Upper lobe of left lung (tissue), 6 donors: ENCODE measurements around the gene CACNB2. TPM values are rescaled to one million over a fixed set of nuclear protein-coding genes. Genes with fewer than 3 reads are reported as not detected.

Experiments used
- ATAC-seq, 2 donors: fragments of 200-7000 bp; cut with Tn5 transposase; one replicate each; pipeline ENCODE4 v1.9.1; 2022; ENCODE audit warnings: mild to moderate bottlenecking in 2 of 2, moderate library complexity in 2 of 2; ENCODE audit not compliant: low FRiP score in 2 of 2
- DNase-seq, 2 donors: peaks; one replicate each; pipeline ENCODE4 v3.0.0-alpha.2; 2019 to 2020
- H3K27ac ChIP-seq, 4 donors: fragments of 200-600 bp; sonication (generic); one replicate each; pipeline ENCODE4 v1.5.1; 2016 to 2019
- H3K27me3 ChIP-seq, 4 donors: fragments of 200-600 bp; sonication (generic); one replicate each; pipeline ENCODE4 v1.5.1; 2017 to 2019
- H3K36me3 ChIP-seq, 4 donors: fragments of 200-600 bp; sonication (generic); one replicate each; pipeline ENCODE4 v1.5.1; 2016 to 2019
- H3K4me1 ChIP-seq, 4 donors: fragments of 200-600 bp; sonication (generic); one replicate each; pipeline ENCODE4 v1.5.1; 2018 to 2019
- H3K4me3 ChIP-seq, 4 donors: fragments of 200-600 bp; sonication (generic); one replicate each; pipeline ENCODE4 v1.5.1; 2017 to 2019; ENCODE audit warnings: mild to moderate bottlenecking in 2 of 4, moderate library complexity in 1 of 4
- H3K9me3 ChIP-seq, 4 donors: fragments of 200-600 bp; sonication (generic); one replicate each; pipeline ENCODE4 v1.5.1; 2018 to 2019
- EP300 ChIP-seq, 4 donors: sonication (generic); formaldehyde crosslinking; IDR thresholded peaks; one replicate each; pipeline ENCODE4 v1.5.1; 2017; ENCODE audit warnings: antibody characterized with exemption in 4 of 4, control low read depth in 2 of 4
- POLR2A ChIP-seq, 4 donors: fragments of 450-650 bp; IDR thresholded peaks; one replicate each; pipeline ENCODE4 v1.5.1; 2016 to 2017; ENCODE audit warnings: antibody characterized with exemption in 4 of 4, mild to moderate bottlenecking in 2 of 4
- POLR2AphosphoS5 ChIP-seq, 2 donors: sonication (generic); formaldehyde crosslinking; IDR thresholded peaks; one replicate each; pipeline ENCODE4 v1.5.1; 2017; ENCODE audit warnings: antibody characterized with exemption in 2 of 2
- WGBS, 2 donors: methylation state at CpG; one replicate each; pipeline ENCODE4 v1.1.5; 2017 to 2018; 5-methylcytosine and 5-hydroxymethylcytosine counted together
- total RNA-seq, 6 donors: library from RNA; depleted of rRNA in 4 of 6; stranded (reverse); fragments of >200 nt in 4 of 6; gene quantifications; one replicate each; pipeline versions ENCODE4 v1.1.0 to v1.2.1, GENCODE V29; 2016 to 2021
- TF ChIP-seq, protein P1 (sequence below), 6 experiments: fragments of 450-650 bp in 4 of 6; fragments of 200-600 bp in 2 of 6; sonication (generic) in 2 of 6; IDR thresholded peaks; one replicate each; pipeline ENCODE4 v1.5.1; 2016 to 2019; ENCODE audit warnings: antibody characterized with exemption in 6 of 6
- donor health status: DM: no; HTN: no; CAD: no; lungs with moderate emphysema.
- donor health status: DM: no; HTN: yes; CAD: no; lungs with severe emphysema.

Gene CACNB2
- total RNA-seq, 6 donors from 2014 or later, result 1.4 to 6.3 (median 2.9) TPM

- WGBS, 2 donors, result 78 to 79% methylated on average over 6 of the region's 6 CpGs
Observed at GRCh38 chr10:18313626-18314025, 173.4 kb downstream of the CACNB2 start.

GRCh38 chr10:18319628-18320027 is 179.4 kb downstream of the CACNB2 start:
- H3K27me3 ChIP-seq, result no peaks in the 10 kb centered on the region
- H3K9me3 ChIP-seq, result no peaks in the 10 kb centered on the region
- DNase-seq (no peak), ATAC-seq (peak in 1 of 2 donors; percentile 19)
- 82 to 90% methylated on average over 3 of the region's 3 CpGs for WGBS, 2 donors
- no peaks in the 10 kb centered on the region for H3K36me3 ChIP-seq
- H3K27ac ChIP-seq, result no peak overlapping the region
- no peaks in the 10 kb centered on the region for H3K4me1 ChIP-seq
- no peak overlapping the region for H3K4me3 ChIP-seq
- TF ChIP-seq POLR2AphosphoS5 (IDR thresholded peaks at IDR 0.05) (no peak), EP300 (IDR thresholded peaks at IDR 0.05) (no peak), POLR2A (IDR thresholded peaks at IDR 0.05) (no peak)
- TF ChIP-seq, protein P1, sequence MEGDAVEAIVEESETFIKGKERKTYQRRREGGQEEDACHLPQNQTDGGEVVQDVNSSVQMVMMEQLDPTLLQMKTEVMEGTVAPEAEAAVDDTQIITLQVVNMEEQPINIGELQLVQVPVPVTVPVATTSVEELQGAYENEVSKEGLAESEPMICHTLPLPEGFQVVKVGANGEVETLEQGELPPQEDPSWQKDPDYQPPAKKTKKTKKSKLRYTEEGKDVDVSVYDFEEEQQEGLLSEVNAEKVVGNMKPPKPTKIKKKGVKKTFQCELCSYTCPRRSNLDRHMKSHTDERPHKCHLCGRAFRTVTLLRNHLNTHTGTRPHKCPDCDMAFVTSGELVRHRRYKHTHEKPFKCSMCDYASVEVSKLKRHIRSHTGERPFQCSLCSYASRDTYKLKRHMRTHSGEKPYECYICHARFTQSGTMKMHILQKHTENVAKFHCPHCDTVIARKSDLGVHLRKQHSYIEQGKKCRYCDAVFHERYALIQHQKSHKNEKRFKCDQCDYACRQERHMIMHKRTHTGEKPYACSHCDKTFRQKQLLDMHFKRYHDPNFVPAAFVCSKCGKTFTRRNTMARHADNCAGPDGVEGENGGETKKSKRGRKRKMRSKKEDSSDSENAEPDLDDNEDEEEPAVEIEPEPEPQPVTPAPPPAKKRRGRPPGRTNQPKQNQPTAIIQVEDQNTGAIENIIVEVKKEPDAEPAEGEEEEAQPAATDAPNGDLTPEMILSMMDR (IDR thresholded peaks at IDR 0.05), result no peak

More at GRCh38 chr10:18313626-18314025, 173.4 kb downstream of the CACNB2 start:
- TF ChIP-seq, protein P1 (IDR thresholded peaks at IDR 0.05), result no peak
- no peak for TF ChIP-seq EP300 (IDR thresholded peaks at IDR 0.05)
- no peak for TF ChIP-seq POLR2AphosphoS5 (IDR thresholded peaks at IDR 0.05)
- no peak for TF ChIP-seq POLR2A (IDR thresholded peaks at IDR 0.05)
- Histone ChIP-seq H3K9me3 (no peaks in the 10 kb centered on the region), H3K27ac (peak overlapping the region in 1 of 4 donors; percentile 14), H3K4me3 (no peak overlapping the region), H3K4me1 (no peaks in the 10 kb centered on the region), H3K36me3 (no peaks in the 10 kb centered on the region), H3K27me3 (no peaks in the 10 kb centered on the region)
- ATAC-seq (no peak), DNase-seq (no peak)

GRCh38 chr10:18321371-18321770 is 181.1 kb downstream of the CACNB2 start:
- Histone ChIP-seq H3K9me3 (no peaks in the 10 kb centered on the region), H3K27ac (no peak overlapping the region), H3K36me3 (no peaks in the 10 kb centered on the region), H3K4me1 (no peaks in the 10 kb centered on the region), H3K4me3 (no peak overlapping the region), H3K27me3 (no peaks in the 10 kb centered on the region)
- WGBS, 2 donors, result 84 to 90% methylated on average over 1 of the region's 1 CpG
- ATAC-seq (no peak), DNase-seq (no peak)
- TF ChIP-seq POLR2A (IDR thresholded peaks at IDR 0.05) (no peak), EP300 (IDR thresholded peaks at IDR 0.05) (no peak), POLR2AphosphoS5 (IDR thresholded peaks at IDR 0.05) (no peak)
- TF ChIP-seq, protein P1 (IDR thresholded peaks at IDR 0.05), result no peak

DNA sequence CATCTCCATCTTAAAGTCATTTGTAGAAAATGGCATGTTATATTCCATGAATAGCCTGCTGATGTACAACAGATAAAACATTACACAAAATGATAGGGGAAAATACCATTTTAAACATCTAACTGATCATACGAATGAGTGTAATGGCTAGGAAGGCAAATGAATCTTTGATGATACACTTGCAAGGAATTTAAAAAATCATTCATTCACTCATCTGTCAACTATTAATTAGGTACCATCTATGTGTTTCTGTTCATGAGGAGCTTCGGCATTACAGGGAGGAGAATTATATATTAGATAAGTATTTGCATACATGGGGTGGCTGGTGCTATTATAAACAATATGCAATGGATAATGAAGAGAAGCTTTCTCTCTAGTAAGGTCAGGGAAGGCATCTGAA is 183.7 kb downstream of the CACNB2 start:
- Histone ChIP-seq H3K36me3 (no peaks in the 10 kb centered on the region), H3K27me3 (no peaks in the 10 kb centered on the region), H3K4me3 (no peak overlapping the region), H3K9me3 (no peaks in the 10 kb centered on the region), H3K27ac (no peak overlapping the region), H3K4me1 (no peaks in the 10 kb centered on the region)
- TF ChIP-seq POLR2AphosphoS5 (IDR thresholded peaks at IDR 0.05) (no peak), POLR2A (IDR thresholded peaks at IDR 0.05) (no peak)
- ATAC-seq, result no peak
- no peak for DNase-seq
- WGBS, 2 donors, result 88 to 93% methylated on average over 2 of the region's 2 CpGs

DNA sequence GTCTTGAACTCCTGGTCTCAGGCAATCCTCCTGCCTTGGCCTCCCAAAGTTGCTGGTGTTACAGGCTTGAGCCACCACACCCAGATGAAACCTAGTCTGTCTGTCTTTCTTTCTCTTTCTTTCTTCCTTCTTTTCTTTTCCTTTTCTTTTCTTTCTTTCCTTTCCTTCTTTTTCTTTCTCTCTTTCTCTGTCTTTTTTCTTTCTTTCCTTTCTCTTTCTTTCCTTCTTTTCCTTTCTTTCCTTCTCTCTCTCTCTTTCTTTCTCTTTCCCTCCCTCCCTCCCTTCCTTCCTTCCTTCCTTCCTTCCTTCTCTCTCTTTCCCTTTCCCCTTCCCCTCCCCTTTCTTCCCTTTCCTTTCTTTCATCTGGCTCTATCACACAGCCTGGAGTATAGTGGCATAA is 185.2 kb downstream of the CACNB2 start:
- ATAC-seq (no peak), DNase-seq (no peak)
- Histone ChIP-seq H3K9me3 (no peaks in the 10 kb centered on the region), H3K36me3 (no peaks in the 10 kb centered on the region), H3K27me3 (no peaks in the 10 kb centered on the region), H3K27ac (no peak overlapping the region), H3K4me1 (no peaks in the 10 kb centered on the region), H3K4me3 (no peak overlapping the region)
- TF ChIP-seq EP300 (IDR thresholded peaks at IDR 0.05) (no peak), POLR2A (IDR thresholded peaks at IDR 0.05) (no peak), POLR2AphosphoS5 (IDR thresholded peaks at IDR 0.05) (no peak)
- TF ChIP-seq, protein P1 (IDR thresholded peaks at IDR 0.05), result no peak
